ENCODE results near the gene CD276.
A peak's percentile ranks its signal among the peaks of the same experiment; 100 is the strongest.
"Not testable (repeated sequence)": the region's sequence is repeated elsewhere in the genome, so short reads cannot be mapped to it uniquely, and the experiment has no call there.

CD276 gene

DNA sequence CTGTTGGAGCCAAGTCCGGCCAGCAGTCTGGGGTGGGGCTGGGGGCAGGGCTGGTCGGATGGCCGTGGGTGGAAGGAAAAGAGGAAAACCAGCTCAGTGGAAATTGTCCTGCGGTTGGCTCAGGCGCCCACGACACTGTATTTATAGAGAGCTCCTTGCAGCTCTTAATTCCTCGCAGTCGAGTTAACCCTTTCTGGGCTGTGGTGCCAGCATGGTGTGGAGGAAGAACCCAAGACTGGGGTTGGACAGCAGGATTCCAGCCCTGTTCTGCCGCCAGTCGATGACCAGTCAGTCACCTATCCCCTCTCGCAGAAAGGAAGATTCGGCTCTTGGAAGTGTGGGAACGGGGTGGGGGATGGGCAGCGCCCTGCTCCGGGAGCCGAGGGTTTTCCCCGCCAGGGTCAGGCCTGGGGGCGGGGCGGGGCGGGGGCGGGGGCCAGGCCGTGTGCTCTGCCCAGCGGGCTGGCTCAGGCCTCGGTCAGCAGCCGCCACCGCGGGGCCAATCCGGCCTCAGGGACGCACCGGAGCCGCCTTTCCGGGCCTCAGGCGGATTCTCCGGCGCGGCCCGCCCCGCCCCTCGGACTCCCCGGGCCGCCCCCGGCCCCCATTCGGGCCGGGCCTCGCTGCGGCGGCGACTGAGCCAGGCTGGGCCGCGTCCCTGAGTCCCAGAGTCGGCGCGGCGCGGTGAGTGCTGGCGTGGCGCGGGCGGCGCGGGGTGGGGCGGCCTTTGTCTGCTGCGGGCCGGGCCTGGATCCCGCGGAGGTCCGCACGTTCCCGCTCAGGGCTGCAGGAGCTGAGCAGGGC is at the start of gene CD276:
Gene CD276, plus strand, starts transcription at position 607 of the 804 bp plus-strand sequence. CDS start 15,257 bp downstream, outside the sequence.
- DNase-seq, result no peak

DNA sequence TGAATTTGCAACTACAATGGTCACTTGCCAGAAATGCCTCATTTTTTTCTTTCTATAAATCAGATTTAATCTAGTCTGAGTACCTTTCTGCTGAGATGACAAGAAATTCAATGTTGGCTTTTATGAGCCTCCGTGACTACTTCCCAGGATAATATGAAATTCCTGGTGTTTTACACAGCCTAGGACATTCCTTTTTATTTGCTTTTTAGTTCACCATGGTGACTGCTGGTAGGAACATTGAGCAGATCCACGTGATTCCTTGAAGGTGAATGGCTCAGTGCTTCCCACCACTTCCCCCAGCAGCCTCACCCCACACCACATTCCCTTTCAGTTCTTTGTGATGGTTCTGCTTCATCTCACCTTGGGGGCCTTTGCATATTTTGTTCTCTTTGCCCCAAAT is 46.7 kb upstream of the CD276 start:
- no peak for DNase-seq

DNA sequence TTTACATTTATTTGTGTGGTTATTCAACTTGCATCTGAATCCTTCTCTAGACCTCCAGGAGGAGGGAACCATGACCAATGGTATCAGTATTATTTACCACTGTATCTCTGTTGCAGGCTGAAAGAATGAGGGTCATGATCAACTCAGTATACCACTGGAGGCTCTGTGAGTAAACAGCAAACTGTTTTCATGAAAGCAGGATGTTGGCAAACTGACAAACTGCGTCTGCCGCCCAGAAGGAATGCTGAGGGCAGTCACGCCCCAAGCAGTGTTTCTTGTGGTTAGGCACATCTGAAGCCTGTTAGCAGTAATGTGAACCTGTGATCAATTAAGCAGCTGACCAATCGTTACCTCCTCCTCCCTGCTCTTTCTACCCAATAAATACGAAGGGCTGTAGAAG is 44.7 kb upstream of the CD276 start:
- DNase-seq, result not testable (repeated sequence)

DNA sequence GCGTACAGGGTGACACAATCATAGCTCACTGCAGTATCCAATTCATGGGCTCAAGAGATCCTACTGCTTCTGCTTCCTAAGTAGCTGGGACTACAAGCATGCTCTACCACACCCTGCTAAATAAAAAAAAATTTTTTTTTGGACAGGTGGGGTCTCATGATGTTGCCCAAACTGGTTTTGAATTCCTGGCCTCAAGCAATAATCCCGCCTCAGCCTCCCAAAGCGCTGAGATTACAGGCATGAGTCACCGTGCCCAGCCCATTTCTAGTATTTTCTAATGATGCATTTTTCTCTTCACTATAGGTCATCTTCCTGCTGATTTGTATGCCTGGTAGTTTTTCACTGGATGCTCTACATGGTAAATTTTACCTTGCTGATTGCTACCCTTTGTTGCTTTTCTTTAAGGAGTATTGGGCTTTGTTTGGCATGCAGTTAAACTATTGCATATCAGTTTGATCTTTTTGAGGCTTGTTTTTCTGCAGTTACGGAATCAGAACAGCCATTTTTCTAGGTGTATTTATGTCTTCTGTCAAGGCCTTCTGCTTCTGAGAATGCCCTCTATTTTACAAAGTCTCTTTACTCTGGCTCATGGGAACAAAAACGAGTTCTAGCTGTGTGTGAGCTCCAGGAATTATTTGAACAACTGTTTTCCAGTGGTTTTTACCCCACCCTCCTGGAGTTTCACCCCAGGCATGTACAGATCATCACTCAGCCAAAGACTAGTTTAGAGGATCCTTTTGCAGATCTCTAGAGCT is 36.7 kb upstream of the CD276 start:
- no peak for DNase-seq

DNA sequence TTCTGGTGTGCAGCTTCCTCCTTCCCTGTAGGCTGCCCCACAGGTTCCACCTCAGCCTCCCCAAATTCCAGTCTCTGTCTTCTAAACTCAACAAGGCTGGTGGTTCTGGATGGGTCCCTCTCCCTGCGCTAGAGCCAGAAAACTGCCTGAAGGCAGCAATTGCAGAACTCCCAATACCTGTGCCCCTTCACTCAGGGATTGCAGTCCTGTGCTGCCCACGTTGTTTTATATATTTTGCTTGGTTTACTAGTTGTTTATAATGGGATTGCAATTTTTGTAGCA is 36.2 kb upstream of the CD276 start:
- DNase-seq, result no peak

DNA sequence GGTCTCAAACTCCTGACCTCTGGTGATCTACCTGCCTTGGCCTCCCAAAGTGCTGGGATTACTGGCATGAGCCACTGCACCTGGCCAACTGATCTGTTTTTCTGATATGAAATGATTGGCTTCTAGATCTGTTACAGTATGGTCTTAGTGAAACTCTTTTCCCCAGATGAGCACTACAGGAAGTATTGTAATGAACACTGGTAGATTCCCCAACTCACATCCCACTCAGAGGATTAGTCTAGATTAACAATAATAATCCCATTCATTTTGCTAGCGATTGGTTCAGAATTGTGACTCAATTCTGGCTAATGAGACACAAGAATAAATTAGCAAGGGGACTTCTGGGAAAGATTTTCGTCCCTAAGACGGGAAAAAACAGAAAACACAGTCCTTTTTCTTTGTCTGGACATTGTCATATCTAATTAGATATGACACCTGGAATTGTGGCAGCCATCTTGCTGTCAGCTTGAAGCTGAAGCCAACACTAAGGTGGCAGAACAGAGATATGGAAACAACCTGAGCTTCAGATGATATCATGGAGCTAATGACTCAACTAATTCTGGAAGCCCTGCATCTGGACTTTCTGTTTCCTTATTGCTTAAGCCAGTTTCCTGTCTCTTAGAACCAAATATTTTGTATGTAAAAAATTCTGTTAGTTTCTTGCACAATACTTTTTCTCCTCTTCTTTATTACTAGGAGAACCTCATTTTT is 33.6 kb upstream of the CD276 start:
- DNase-seq, result no peak

DNA sequence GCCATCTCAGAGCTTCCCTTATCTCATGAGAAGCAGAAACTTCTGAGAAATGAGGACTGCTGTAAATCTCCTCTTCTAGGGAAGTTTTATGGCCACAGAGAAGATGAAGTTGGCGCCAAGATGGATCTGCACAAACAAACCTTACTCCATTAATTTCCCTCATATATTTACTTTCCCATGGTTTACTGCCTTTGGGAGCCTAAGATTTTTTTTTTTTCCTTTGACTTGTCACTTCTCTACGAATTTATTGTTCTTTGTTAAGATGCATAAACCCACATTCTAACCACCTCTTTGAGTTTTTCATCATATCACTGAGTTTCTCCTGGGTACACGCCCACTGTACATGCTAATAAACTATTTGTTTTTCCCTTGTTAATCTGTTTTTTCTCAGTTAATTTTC is 29.5 kb upstream of the CD276 start:
- no peak for DNase-seq

DNA sequence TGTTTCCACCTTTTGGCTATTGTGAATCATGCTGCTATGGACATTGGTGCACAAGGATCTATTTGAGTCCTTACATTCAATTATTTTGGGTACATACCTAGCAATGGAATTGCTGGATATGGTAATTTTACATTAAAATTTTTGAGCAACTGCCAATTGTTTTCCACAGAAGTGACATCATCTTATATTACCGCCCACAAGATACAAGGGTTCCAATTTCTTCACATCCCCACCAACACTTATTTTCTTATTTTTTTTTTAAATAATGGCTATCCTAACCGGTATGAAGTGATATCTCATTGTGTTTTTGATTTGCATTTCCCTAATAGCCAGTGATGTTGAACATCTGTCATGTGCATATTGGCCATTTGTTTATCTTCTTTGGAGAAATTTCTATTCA is 28.5 kb upstream of the CD276 start:
- no peak for DNase-seq

DNA sequence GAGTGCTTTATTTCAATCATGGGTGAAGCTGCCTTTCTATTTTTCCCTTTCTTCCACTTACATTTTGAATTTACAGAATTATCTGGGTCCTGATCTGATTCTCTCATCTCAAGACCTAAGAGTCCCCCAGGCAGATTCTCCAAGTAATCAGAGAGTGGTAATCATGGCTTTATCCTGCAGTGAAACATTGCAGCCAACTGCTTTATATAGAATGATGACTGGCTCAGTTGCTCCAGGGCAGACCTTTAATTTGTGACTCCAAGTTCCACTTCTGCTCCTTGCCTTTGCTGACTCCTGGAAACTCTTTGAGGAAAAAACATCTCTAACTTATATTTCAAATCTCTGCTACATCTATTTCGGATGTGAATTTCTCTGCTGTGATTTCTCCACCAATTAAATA is 25.5 kb upstream of the CD276 start:
- DNase-seq, result no peak

DNA sequence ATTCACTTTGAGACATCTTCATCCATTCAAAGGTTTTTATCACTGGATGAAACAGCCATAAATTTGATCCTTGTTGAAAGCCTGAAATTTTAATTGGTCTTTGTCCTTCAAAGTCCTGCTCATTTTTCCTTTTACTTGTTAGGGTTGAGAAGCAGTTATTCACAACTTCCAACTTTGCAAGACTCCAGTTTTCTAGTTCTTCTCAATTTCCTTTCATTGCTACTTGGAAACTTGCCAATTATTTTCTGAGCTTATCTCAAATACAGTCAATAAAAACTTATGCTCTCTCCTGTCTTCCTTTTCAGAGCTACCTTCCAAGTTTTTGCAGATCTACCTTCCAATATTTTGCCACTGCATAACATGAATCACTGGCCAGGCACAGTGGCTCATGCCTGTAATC is 23.7 kb upstream of the CD276 start:
- DNase-seq, result no peak

DNA sequence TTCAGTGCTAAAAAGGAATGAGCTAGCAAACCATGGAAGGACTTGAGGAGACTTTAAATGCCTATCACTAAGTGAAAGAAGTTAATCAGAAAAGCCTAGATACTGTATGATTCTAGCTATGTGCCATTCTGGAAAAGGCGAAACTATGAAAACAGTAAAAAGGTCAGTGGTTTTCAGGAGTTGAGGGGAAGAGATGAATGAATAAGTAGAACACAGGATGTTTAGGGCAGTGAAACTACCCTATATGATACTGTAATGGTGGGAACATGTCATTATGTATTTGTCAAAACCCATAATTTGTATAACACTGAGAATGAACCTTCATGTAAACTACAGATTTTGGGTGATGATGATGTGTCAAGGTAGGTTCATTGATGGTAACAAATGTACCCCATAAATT is 9.6 kb upstream of the CD276 start:
- DNase-seq, result no peak

DNA sequence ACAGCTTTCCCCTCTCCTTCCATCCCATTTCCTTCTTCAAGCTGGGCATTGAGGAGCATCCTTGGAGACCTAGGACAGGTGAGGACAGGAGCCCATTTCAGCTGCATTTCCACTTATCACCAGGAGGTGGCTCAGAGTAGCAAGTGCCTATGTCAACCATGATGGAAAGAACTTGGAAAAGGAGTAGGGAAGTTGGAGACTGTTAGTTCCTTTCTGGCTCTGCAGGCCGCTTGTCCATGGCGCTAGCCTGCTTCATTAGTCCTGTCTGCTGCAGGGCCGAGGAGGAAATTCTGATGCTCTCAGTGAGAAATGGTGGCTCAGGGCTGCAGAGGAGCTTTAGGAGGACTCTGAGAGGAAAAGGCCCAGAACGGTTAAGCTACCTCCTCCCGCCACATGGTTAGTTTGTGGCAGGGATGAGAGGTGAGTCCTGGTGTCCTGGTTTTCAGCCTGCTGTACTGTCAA is 7.0 kb upstream of the CD276 start:
- peak in 1 of 2 experiments; percentile 7 for DNase-seq

DNA sequence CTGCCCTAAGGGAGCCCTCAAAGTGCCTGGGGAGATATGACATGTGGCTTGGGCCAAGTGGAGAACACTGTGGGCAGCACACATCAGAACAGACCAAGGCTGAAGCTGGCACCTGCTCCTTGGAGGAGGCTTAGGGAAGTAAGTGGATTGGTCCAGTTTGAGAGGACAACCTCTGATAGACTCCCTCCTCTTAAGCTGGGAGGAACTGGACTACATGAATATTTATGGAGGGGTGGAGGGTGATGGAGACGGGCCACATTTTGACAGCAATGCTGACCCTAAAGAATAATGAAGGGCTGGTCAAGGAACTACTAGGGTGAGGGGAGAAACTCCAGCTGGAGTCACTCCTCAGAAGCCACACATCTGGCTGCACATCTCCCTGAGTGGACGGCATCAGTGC is 6.5 kb upstream of the CD276 start:
- no peak for DNase-seq

DNA sequence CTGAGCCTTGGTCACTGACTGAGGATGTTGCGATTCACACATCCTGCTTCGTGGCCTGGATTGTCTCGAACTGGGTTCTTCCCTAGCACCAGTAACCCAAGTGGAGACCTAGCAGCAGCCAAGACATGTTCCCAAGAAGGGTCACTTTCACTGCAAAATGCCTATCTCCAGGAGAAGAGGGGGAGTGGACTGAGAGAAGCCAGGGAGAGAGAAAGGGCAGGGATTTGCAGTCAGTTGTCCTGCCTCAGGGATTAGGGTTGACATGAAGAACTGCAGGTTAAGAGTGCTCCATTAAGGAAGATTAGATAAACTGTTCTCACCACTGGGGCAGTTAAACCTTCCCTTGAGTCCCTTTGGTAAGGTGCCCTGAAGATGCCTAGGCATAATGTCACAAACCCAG is 5.7 kb upstream of the CD276 start:
- DNase-seq, result no peak

DNA sequence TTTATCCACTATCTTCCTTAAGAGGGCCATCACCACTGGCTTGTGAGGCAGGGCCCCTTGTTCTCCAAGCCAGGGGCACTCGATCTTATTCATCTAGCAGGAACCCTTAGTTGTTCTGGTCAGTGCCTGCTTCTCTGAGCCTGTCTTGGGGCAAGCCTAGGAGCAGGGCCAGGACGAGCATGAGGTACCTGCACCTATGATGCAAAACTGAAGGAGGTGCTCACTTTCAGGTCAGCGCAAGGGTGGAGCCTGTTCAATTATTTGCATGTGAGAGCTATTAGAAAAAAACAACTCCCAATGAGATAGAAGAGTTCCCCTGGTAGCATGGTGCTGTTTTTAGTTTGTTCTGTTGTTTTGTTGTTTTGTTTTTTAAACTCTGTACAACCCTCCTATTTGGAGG is 5.0 kb upstream of the CD276 start:
- DNase-seq, result no peak

DNA sequence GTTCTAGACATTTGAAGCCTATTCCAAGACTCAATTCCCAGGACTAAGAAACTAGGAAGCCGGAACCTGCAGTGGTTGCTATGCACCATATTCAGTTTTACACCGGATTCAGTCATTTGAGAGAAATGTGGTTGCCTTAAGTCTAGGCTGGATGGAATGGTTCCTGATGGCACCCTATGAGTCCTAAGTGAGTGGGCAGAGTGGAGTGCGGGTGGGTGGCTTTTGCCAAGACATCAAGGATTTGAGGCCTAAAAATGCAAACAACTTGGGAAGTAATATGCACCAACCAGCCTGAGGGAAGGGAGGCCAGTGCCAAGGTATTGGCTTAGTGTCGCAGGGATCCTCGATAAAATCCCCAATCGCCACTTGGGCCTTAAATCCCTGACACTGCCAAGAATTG is 4.2 kb upstream of the CD276 start:
- DNase-seq, result no peak

DNA sequence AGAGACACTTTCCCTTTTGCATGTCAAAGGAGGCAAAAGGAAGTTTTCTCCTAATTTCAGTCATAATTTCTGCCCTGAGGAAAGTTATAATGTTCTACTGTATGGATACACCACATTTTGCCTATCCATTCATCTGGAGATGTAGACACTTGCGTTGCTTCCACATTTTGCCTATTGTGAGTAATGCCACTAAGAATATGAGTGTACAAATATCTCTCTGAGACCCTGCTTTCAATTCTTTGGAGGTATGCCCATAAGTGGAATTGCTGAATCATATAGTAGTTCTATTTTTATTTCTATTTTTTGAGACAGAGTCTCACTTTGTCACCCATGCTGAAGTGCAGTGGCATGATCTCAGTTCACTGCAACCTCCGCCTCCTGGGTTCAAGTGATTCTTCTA is 3.6 kb upstream of the CD276 start:
- no peak for DNase-seq

DNA sequence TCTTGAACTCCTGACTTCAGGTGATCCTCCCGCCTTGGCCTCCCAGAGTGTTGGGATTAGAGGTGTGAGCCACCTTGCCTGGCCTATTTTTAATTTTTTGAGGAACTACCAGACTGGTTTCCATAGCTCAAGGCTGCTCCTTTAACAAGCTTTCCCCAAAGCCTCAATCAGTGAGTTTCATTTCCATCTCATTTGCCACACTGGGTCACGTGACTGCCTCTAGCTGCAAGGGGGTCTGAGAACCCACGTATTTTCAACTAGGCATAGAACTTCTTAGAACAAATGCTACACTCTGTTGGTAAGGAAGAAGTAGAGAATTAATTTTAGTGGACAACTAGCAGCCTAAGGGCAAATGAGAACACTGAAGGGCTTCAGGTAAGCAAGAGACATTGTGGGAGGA is 3.1 kb upstream of the CD276 start:
- no peak for DNase-seq

DNA sequence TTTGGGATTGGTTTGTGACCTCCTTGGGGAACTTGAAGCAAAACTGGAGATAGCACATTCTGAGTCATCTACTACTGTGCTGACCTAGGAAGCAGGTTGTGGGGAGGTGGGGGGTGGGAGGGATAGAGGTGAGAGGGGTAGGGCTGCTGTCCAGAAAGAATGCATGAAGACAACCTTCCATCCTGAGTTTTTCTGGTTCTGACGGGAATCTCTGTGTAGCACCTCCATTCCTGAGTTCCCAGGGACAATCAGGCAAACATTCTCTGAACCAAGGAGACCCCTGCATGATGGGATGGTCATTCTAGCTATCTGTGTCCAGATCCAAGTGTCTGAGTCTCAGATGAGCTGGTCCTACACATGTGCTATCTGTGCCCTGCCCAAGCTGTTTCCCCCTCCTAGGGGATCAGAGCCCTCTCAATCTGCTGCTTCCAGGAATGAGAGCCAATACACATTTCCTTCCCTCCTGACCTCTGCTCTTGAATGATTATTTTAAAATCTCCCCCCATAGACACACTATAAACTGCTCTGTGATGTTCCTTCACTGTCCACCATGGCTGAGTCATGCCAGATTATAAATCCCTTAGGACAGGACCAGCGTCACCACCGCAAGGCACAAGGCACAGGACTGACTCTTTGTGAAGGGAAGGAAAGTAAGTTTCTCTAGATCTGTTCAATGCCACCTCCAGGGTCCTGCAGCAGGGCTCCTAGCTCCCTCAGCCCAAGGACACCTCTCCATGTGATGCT is 2.2 kb upstream of the CD276 start:
- DNase-seq, result no peak

DNA sequence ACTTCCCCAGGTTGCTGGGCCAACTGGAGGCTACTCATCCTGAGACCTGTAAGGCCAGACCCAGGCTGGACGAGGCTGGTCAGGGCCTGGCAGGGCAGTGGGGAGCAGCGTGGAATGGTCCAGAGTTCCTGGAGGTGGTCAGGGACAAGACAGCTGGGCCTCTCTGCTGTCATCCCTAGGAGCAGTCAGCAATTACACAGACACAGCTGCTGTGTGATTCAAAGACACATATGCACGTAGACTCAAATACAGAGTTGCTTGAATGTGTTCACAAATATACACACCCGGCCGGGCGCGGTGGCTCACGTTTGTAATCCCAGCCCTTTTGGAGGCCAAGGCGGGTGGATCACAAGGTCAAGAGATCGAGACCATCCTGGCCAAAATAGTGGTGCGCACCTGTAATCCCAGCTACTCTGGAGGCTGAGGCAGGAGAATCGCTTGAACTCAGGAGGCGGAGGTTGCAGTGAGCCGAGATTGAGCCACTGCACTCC is 1.5 kb upstream of the CD276 start:
- no peak for DNase-seq

DNA sequence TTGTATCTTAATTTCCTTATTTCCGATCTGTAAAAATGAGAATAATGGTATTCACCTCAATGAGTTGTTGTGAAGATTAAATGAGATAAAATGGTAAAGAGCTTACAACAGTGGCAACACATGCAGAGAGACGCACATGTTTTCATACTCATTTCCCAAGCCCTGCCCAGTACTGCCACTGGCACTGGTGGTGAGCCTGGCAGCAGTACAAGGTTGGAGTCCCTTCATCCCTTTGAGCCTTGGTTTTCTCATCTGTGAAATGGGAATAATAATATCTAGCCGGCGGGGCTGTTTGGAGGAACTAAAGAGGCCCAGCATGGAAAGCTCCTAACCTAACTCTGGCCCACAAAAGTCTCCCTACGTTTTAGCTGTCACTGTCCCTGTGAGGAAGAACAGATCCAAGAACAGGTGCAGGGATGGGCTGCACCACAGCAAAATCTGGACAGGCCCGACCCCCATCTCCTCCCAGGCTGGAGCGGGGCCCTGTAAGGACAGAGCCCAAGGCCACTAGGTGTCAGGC is 866 bp upstream of the CD276 start:
- DNase-seq, result no peak

DNA sequence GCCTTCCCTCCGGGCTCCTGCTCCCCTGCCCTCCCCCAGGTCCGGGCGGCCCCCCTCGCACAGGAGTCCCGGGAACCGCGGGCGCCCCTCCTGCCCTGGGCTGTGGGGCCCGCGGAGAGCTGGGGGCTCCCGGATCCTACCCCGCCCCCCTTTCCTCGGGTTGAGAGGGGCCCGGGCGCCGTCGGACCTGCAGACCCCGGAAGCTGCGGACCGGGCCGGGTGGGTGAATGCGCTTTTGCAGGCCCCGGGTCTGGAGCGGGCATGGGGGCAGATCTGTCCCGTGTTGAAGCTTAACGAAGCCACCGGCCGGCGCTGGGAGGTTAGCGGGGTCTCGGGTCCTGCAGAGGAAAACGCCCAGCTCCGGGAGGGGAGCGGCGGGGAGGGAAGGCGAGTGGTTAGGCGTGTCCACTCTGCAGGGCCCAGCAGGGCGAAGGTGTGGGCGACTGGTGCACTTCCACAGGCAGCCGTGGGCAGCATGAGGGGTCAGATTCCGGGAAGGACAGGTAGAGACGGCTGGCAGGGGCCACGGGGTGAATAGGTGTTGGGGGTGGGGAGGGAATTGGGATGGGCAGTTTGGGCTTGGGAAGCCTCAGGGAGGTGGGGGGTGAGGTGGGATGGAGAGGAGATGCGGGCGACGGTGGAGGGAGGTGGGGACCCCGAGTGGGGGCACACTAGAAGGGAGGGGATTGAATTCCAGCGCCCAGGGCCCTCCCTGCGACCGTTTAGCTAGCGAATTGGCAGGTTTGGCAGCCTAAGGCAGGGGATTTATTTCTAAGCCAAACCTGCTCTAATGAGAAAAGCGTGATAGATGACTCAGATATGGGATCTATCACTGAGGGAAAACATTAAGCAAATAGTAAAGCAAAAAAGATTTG is 635 bp downstream of the CD276 start:
- no peak for DNase-seq
